Measurements from ENCODE around the gene UBC. TPM values are rescaled to one million over a fixed set of nuclear protein-coding genes. Genes with fewer than 3 reads are reported as not detected.

The UBC gene
- total RNA-seq, 1 donor from 2014 or later = 1,347 TPM

DNA sequence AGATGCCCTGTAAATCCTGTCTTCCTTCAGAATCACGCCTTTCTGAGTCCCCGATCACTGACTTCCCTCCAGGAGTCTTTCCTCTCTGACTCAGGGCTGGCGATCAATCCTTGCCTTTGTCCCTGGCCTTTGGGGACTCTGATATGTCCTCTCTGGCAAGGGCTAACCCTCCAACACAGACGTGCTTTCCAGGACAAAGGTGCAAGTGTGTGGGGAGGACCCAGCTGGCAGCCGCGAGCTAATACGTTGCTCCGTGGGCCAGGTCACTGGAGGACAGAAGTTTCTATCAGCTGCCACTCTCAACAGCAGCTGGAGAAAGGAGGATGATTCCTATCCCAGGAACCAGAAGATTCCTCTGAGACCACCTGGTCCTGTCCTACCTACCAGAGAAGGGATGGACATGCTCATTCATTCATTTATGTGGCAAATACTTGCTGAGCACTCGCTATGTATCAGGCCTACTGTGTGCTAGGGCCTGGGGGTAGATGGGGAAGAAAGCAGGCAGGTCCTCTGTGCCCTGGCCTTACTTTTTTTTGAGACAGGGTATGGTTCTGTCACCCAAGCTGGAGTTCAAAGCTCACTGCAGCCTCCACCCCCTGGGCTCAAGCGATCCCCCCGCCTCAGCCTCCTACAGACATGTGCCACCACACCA, 42.3 kb downstream of the UBC start:
- no peaks in the 10 kb centered on the region for H3K36me3 ChIP-seq
- H3K4me3 ChIP-seq = no peak overlapping the region
- no peaks in the 10 kb centered on the region for H3K9me3 ChIP-seq
- no peaks in the 10 kb centered on the region for H3K4me1 ChIP-seq
- intact Hi-C loops (cut with DNase I) = no loop called here
- H3K27me3 ChIP-seq = no peaks in the 10 kb centered on the region
- no peak for TF ChIP-seq CTCF (IDR thresholded peaks at IDR 0.05)
- no peak overlapping the region for H3K27ac ChIP-seq
- no peak for DNase-seq (ENCODE audit: low spot score in 2 of 2)

- Histone ChIP-seq H3K4me3 (no peak overlapping the region), H3K27me3 (no peaks in the 10 kb centered on the region), H3K27ac (no peak overlapping the region), H3K36me3 (no peaks in the 10 kb centered on the region), H3K9me3 (no peaks in the 10 kb centered on the region), H3K4me1 (no peaks in the 10 kb centered on the region)
- TF ChIP-seq CTCF (IDR thresholded peaks at IDR 0.05) = no peak
- DNase-seq (ENCODE audit: low spot score in 2 of 2) = no peak
- intact Hi-C loops (cut with DNase I) = no loop called here
These were observed 43.2 kb downstream of the UBC start for GRCh38 chr12:124871297-124871696.

DNA sequence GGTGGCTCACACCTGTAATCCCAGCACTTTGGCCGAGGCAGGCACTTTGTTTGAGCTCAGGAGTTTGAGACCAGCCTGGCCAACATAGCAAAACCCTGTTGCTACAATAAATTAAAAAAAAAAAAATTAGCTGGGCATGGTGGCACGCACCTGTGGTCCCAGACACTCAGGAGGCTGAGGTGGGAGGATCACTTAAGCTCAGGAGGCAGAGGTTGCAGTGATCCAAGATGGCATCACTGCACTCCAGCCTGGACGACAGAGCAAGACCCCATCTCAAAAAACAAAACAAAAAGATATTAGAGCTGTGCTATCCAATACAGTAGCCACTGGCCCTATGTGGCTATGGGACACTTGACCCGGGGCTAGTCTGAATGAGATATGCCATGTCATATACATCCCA, 43.9 kb downstream of the UBC start:
- DNase-seq (ENCODE audit: low spot score in 2 of 2) = no peak
- Histone ChIP-seq H3K4me1 (no peaks in the 10 kb centered on the region), H3K27me3 (no peaks in the 10 kb centered on the region), H3K36me3 (no peaks in the 10 kb centered on the region), H3K4me3 (no peak overlapping the region), H3K27ac (no peak overlapping the region), H3K9me3 (no peaks in the 10 kb centered on the region)
- TF ChIP-seq CTCF (IDR thresholded peaks at IDR 0.05) = no peak
- intact Hi-C loops (cut with DNase I) = no loop called here

DNA sequence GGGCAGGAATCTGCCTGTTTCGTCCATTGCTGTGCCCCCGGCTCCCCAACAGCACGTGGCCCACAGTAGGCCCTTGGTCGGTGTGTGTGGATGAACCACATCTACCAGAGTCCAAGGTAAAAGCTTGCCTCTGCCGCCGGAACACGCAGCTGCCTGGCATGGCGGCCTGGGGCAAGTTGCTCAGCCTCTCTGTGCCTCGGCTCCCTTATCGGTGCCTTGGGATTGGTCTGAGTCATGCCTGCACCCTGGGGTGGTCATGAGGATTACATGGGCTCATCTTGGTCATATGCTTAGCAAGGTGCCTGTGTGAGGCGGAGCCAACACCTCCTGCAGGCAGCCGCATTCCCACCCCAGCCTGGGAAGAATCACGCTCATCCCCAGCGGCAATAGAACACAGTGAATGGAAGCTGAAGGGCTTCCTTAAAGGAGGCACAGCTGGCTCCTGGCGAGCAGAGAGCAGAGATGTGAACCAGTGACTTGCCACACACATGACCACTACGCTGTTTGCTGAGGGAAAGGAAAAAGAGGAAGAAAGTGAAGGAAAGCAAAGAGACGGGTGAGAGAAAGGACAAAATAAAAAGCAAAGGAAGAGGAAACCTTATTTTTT, 45.3 kb downstream of the UBC start:
- no peaks in the 10 kb centered on the region for H3K27me3 ChIP-seq
- H3K36me3 ChIP-seq = no peaks in the 10 kb centered on the region
- intact Hi-C loops (cut with DNase I) = no loop called here
- no peaks in the 10 kb centered on the region for H3K4me1 ChIP-seq
- no peak overlapping the region for H3K27ac ChIP-seq
- H3K4me3 ChIP-seq = no peak overlapping the region
- DNase-seq (ENCODE audit: low spot score in 2 of 2) = no peak
- TF ChIP-seq CTCF (IDR thresholded peaks at IDR 0.05) = no peak
- no peaks in the 10 kb centered on the region for H3K9me3 ChIP-seq

DNA sequence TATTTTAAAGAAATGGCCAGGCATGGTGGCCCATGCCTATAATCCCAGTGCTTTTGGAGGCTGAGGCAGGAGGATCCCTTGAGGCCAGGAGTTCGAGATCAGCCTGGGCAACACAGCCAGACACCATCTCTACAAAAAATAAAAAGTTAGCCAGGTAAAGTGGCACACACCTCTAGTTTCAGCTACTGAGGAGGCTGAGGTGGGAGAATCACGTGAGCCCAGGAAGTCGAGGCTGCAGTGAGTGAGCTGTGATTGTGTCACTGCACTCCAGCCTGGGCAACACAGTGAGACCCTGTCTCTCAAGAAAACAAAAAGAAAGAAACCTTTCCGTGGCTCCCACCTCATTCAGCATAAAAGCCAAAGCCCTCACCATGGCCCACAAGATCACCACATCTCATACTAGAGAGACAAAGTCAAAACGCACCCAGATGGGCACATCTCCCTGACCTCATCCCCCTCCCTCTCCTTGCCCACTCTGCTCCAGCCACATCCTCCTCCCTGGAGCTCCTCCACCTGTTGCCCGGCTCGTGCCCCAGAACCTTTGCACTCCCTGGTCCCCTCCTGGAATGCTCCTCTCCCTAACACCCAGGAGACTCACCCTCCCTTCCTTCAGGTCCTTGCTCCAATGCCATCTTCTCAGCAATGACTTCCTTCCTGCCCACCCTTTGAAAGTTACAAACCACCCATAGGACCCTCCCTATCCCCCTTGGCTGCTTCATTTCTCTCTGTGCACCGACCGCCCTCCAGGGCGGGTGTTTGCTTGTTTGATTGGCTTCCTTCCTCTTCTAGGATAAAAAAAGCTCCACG, 46.0 kb downstream of the UBC start:
- Histone ChIP-seq H3K36me3 (no peaks in the 10 kb centered on the region), H3K4me3 (no peak overlapping the region)
- intact Hi-C loops (cut with DNase I) = no loop called here

More for the DNA sequence above, 46.0 kb downstream of the UBC start:
- Histone ChIP-seq H3K27ac (no peak overlapping the region), H3K9me3 (no peaks in the 10 kb centered on the region), H3K4me1 (no peaks in the 10 kb centered on the region), H3K27me3 (no peaks in the 10 kb centered on the region)
- TF ChIP-seq CTCF (IDR thresholded peaks at IDR 0.05) = no peak
- no peak for DNase-seq (ENCODE audit: low spot score in 2 of 2)

Measured in ascending aorta (tissue), 2 donors.